Measurements from ENCODE around the gene MMD. TPM values are rescaled to one million over a fixed set of nuclear protein-coding genes. Genes with fewer than 3 reads are reported as not detected.

MMD gene
- total and polyA plus RNA-seq, 9 donors, result 10.0 to 18.8 (median 17.4) TPM

DNA sequence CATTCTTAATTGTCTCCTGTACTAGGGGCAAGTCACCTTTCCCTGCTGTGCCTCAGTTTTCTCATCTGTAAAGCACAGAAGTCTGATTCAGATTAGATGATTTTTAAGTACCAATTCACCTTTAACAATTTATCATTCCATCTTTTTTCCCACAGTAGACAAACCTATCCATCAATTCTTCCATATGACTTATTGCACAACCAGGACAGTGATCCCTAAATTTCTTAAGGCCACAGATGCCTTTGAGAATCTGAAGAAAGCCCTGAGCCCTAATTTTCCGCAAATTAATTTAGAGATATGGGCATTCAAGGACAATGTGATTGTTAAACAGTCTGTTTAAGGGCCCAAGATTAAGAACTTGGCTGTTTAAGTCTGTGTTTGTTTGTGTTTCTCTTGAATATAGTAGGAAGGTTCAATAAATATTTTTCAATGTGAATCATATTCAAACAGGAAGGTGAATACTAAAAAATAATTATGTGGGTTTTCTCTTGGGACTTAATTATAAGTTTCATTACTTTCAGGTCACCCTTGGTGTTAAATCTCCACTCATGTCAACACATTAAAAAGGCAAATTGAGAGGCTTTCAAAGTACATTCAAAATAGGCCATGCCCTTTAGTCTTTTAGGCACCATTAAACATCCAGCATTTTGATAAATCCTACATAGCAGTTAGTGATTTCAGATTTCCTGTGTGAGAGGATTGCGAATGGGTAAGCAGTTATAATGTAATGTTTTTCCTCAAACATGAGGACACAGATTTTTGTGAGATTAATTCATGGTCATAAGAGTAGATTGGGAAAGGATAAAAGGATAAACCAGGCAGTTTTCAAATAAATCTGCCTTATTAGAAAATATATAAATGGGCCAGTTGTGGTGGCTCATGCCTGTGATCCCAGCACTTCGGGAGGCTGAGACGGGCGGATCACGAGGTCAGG, 34.9 kb upstream of the MMD start:
- Histone ChIP-seq H3K27ac (ENCODE audit: low read length) (no peak overlapping the region), H3K9me3 (replicated peaks; ENCODE audit: control insufficient read depth, low read depth, low read length) (no peaks in the 10 kb centered on the region), H3K27me3 (ENCODE audit: control insufficient read depth, insufficient read depth, low read length) (no peaks in the 10 kb centered on the region), H3K4me1 (ENCODE audit: control insufficient read depth, insufficient read depth, low read length) (peaks cover 9% of the 10 kb centered on the region), H3K36me3 (ENCODE audit: control insufficient read depth, insufficient read depth, low read length) (no peaks in the 10 kb centered on the region), H3K4me3 (ENCODE audit: low read length) (no peak overlapping the region)
- no peak for DNase-seq
- no CpG with 5 or more reads among the region's 6 CpGs for WGBS (ENCODE audit: insufficient coverage)

DNA sequence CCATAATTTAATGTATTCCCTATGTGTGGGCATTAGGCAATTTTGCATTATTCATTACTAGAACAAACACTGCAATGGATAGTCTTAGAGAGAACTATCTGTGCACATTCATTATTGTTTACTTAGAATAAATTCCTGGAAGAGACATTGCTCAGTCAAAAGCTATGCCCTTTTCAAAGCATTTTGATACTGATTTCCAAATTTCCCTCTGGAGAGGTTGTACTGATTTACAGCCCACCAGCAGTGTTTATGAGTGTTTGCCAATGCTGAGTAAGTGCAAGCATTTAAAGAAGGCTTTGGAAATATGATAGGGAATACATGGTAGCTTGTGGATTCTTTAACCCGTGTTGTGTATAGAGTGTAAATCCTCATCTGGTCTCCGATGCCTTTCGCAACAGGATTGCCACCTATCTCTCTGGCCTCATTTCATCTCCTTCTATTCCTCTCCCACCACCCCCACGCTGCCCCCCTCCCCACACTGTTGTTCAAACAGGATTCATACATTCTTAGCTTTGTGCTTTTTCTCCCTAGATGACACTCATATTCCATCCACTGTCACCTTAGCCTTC, 33.4 kb upstream of the MMD start:
- Histone ChIP-seq H3K27ac (ENCODE audit: low read length) (no peak overlapping the region), H3K36me3 (ENCODE audit: control insufficient read depth, insufficient read depth, low read length) (no peaks in the 10 kb centered on the region), H3K27me3 (ENCODE audit: control insufficient read depth, insufficient read depth, low read length) (no peaks in the 10 kb centered on the region), H3K4me3 (ENCODE audit: low read length) (no peak overlapping the region), H3K4me1 (ENCODE audit: control insufficient read depth, insufficient read depth, low read length) (peaks cover 9% of the 10 kb centered on the region), H3K9me3 (replicated peaks; ENCODE audit: control insufficient read depth, low read depth, low read length) (no peaks in the 10 kb centered on the region)
- peak; percentile 33 for DNase-seq
- 53% methylated on average over 3 of the region's 4 CpGs for WGBS (ENCODE audit: insufficient coverage)

DNA sequence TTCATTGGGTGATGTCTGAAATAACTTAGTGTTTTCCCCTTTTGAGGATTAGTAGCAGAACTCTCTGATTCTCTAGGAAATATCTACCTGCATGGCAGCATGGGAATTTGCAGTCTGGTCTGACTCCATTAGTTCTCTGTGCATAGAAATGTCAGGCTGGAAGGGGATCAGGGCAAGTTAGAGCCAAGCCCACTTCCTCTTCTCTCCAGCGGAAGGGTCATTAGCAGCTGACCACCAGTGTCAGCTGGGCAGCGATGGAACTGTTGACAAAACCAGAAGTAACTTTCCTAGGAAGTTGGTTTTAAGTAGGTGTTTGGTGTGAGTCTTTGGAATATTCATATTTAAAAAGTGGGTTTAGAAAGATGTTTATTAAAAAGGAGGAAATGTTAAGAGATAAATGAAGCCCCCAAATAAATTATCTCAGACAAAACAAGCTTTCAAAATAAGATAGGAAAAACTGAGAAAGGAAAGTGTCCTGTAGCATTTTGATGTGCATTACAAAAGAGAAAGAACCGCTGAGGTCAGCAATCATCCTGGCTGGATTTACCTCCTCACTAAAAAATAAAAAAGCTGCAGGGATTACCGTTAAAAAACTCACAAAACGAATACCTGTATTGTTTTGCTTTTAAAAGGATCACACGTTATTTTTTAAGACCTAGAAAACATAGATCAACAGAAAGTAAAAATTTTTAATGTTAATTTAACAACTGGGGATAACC, 32.4 kb upstream of the MMD start:
- no peaks in the 10 kb centered on the region for H3K9me3 ChIP-seq (replicated peaks; ENCODE audit: control insufficient read depth, low read depth, low read length)
- peak; percentile 38 for DNase-seq
- H3K27ac ChIP-seq (ENCODE audit: low read length), result no peak overlapping the region
- no CpG with 5 or more reads among the region's 6 CpGs for WGBS (ENCODE audit: insufficient coverage)
- H3K4me1 ChIP-seq (ENCODE audit: control insufficient read depth, insufficient read depth, low read length), result peaks cover 9% of the 10 kb centered on the region
- no peaks in the 10 kb centered on the region for H3K36me3 ChIP-seq (ENCODE audit: control insufficient read depth, insufficient read depth, low read length)
- no peak overlapping the region for H3K4me3 ChIP-seq (ENCODE audit: low read length)
- H3K27me3 ChIP-seq (ENCODE audit: control insufficient read depth, insufficient read depth, low read length), result no peaks in the 10 kb centered on the region

DNA sequence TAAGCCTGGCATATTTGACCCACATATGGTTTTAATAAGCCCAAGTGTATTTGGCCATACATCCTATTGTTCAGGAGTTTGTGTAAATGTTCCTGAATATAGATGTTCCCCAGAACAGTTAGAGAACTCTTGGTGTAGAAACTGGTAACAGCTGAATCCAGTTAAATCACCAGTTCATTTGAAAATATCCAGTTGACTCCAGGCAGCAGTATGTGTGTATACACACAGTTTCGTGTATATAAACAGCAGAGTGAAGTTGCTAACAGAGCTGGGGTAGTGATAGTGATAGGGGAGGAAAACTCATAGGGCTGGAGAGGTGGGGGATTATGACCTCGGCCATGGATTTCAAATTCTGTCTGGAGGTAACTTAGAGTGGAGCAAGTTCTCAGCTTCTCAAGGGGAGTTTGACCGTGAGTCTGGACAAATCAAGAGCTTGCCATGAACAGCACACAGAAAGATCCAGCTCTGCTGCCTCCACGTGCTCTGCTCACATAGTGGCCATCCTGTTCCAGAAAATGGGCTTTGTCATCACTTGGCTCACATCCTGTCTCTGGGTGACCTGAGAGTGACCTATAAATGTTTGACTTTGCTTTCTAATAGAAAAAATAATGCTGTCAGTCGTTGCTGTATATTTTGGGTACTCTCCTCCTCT, 30.6 kb upstream of the MMD start:
- Histone ChIP-seq H3K27me3 (ENCODE audit: control insufficient read depth, insufficient read depth, low read length) (no peaks in the 10 kb centered on the region), H3K36me3 (ENCODE audit: control insufficient read depth, insufficient read depth, low read length) (no peaks in the 10 kb centered on the region), H3K9me3 (replicated peaks; ENCODE audit: control insufficient read depth, low read depth, low read length) (no peaks in the 10 kb centered on the region), H3K4me3 (ENCODE audit: low read length) (no peak overlapping the region), H3K27ac (ENCODE audit: low read length) (peak overlapping the region; percentile 35), H3K4me1 (ENCODE audit: control insufficient read depth, insufficient read depth, low read length) (peaks cover 9% of the 10 kb centered on the region)
- peak; percentile 77 for DNase-seq
- WGBS (ENCODE audit: insufficient coverage), result 39% methylated on average over 4 of the region's 5 CpGs

DNA sequence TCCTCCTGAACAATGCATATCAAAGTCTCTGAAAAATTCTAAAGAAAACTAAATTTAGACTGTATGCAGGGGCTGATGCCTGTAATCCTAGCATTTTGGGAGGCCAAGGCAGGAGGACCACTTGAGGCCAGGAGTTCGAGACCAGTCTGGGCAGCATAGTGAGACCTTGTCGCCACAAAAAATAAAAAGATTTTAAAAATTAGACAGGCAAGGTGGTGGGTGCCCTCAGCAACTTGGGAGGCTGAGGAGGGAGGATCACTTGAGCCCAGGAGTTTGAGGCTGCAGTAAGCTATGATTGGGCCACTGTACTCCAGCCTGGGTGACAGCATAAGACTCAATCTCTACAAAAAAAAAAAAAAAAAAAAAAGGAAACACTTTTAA, 30.1 kb upstream of the MMD start:
- Histone ChIP-seq H3K9me3 (replicated peaks; ENCODE audit: control insufficient read depth, low read depth, low read length) (no peaks in the 10 kb centered on the region), H3K36me3 (ENCODE audit: control insufficient read depth, insufficient read depth, low read length) (no peaks in the 10 kb centered on the region), H3K27ac (ENCODE audit: low read length) (no peak overlapping the region), H3K27me3 (ENCODE audit: control insufficient read depth, insufficient read depth, low read length) (no peaks in the 10 kb centered on the region), H3K4me1 (ENCODE audit: control insufficient read depth, insufficient read depth, low read length) (peaks cover 9% of the 10 kb centered on the region), H3K4me3 (ENCODE audit: low read length) (no peak overlapping the region)
- no CpG with 5 or more reads among the region's 2 CpGs for WGBS (ENCODE audit: insufficient coverage)
- no peak for DNase-seq

DNA sequence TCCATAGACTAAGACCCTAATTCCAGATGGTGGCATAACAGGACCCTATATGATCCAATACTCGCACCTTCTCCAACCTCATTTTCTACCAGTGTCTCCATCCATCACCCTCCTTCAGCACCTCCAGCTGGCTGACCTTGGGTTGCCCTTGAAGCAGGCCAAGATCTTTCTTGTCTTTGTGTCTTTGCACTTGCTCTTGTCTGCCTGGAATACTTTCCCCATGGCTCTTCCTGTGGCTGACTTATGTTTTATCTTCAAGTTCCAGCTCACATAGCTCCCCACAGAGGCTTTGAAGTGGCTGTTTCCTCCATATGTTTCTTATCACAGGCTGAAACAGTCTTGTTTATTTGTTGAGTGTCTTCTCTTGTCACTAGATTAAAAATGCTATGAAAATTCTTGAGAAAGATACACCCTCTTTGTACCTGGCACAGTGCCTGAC, 29.6 kb upstream of the MMD start:
- Histone ChIP-seq H3K4me1 (ENCODE audit: control insufficient read depth, insufficient read depth, low read length) (peaks cover 9% of the 10 kb centered on the region), H3K36me3 (ENCODE audit: control insufficient read depth, insufficient read depth, low read length) (no peaks in the 10 kb centered on the region), H3K27me3 (ENCODE audit: control insufficient read depth, insufficient read depth, low read length) (no peaks in the 10 kb centered on the region), H3K27ac (ENCODE audit: low read length) (no peak overlapping the region), H3K4me3 (ENCODE audit: low read length) (no peak overlapping the region), H3K9me3 (replicated peaks; ENCODE audit: control insufficient read depth, low read depth, low read length) (no peaks in the 10 kb centered on the region)
- WGBS (ENCODE audit: insufficient coverage), result 86% methylated on average over 1 of the region's 1 CpG
- DNase-seq, result peak; percentile 28

DNA sequence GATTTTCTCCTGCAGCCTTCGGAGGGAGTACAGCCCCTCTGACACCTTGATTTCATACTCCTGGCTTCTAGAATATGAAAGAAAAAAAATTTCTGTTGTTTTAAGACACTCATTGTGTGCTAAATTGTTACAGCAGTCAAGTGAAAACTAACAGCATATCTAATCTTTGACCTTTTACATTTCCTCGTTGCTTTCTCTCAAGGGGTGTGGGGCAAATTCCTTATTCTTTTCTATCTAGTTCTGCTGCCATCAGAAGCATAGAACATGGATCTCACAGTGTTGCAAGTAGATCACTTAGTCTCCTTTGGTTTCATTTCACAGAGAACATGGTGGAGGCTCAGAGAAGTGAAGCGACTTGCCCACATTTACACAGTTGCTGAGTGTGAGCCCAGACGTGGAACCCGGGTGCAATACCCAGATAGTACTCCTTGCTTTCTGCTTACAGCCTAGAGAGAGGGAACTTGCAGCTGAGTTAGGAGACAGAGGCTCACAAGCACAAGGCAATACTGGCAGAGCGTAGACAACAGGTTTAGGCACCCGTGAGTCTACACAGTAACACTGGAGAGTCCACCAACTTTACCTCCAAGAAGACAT, 28.7 kb upstream of the MMD start:
- WGBS (ENCODE audit: insufficient coverage), result 98% methylated on average over 4 of the region's 7 CpGs
- Histone ChIP-seq H3K9me3 (replicated peaks; ENCODE audit: control insufficient read depth, low read depth, low read length) (no peaks in the 10 kb centered on the region), H3K36me3 (ENCODE audit: control insufficient read depth, insufficient read depth, low read length) (no peaks in the 10 kb centered on the region), H3K4me3 (ENCODE audit: low read length) (no peak overlapping the region), H3K27ac (ENCODE audit: low read length) (no peak overlapping the region), H3K4me1 (ENCODE audit: control insufficient read depth, insufficient read depth, low read length) (peaks cover 7% of the 10 kb centered on the region), H3K27me3 (ENCODE audit: control insufficient read depth, insufficient read depth, low read length) (no peaks in the 10 kb centered on the region)
- DNase-seq, result no peak

DNA sequence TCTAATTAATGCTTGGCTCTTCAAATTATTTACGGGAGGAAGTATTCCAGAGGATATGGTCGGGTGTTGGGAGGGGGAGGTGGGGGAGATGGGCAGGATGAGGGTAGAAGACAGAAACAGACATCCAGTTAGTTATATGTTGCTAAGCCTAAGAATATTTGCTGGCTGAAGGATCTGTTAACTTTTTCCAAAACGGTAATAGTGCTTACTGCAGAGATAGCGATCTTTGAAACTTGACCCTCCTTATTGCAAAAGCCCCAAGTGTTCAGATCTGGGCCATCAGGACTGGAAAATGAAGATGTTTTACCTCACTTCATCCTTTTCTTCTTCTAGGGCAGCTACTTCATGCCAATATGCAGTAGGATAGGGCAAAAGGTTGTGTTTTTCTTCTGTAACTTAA, 27.0 kb upstream of the MMD start:
- H3K9me3 ChIP-seq (replicated peaks; ENCODE audit: control insufficient read depth, low read depth, low read length), result no peaks in the 10 kb centered on the region
- no peaks in the 10 kb centered on the region for H3K27me3 ChIP-seq (ENCODE audit: control insufficient read depth, insufficient read depth, low read length)
- DNase-seq, result no peak
- peaks cover 7% of the 10 kb centered on the region for H3K4me1 ChIP-seq (ENCODE audit: control insufficient read depth, insufficient read depth, low read length)
- H3K27ac ChIP-seq (ENCODE audit: low read length), result no peak overlapping the region
- H3K36me3 ChIP-seq (ENCODE audit: control insufficient read depth, insufficient read depth, low read length), result no peaks in the 10 kb centered on the region
- WGBS (ENCODE audit: insufficient coverage), result no CpG with 5 or more reads among the region's 4 CpGs
- no peak overlapping the region for H3K4me3 ChIP-seq (ENCODE audit: low read length)

DNA sequence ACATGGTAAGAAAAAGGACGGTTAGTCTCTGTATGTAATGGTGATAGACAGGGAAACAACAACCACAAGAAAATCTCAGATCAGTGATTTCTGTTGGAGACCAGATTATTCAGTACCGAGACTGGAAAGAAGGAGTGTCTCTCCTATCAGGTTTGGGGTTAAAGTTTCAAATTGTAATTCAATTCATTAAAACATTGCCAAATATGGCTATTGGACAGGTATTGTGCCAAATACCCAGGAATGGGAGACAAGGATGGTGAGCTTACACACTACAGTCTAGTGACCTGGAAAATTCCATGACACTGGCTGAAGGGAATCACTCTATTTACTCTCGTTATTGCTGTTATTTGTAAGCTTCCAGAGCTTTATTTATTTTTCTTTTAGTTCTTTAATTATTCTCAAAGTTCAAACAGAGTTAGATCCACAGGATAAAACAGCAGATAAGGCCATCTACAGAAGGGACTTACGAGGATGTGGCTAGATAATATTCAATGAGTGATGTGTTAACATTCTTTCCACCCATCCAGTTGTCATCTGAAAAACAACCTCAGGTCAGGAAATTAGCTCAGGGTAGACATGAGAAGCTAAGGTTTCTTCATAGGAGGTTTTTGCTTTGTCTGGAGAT, 25.1 kb upstream of the MMD start:
- WGBS (ENCODE audit: insufficient coverage), result no CpG with 5 or more reads among the region's 4 CpGs
- no peaks in the 10 kb centered on the region for H3K4me1 ChIP-seq (ENCODE audit: control insufficient read depth, insufficient read depth, low read length)
- no peak overlapping the region for H3K27ac ChIP-seq (ENCODE audit: low read length)
- no peak for DNase-seq
- no peaks in the 10 kb centered on the region for H3K36me3 ChIP-seq (ENCODE audit: control insufficient read depth, insufficient read depth, low read length)
- no peaks in the 10 kb centered on the region for H3K27me3 ChIP-seq (ENCODE audit: control insufficient read depth, insufficient read depth, low read length)
- H3K9me3 ChIP-seq (replicated peaks; ENCODE audit: control insufficient read depth, low read depth, low read length), result no peaks in the 10 kb centered on the region
- H3K4me3 ChIP-seq (ENCODE audit: low read length), result no peak overlapping the region

Data from muscle of leg (tissue), 11 donors.